HG03095 (cell line): ENCODE measurements around the gene AACS.
"Not testable (repeated sequence)": the region's sequence is repeated elsewhere in the genome, so short reads cannot be mapped to it uniquely, and the experiment has no call there.

Source experiments
- ATAC-seq: cut with Tn5 transposase; IDR thresholded peaks from one replicate; pipeline ENCODE4 v1.9.1; 2021; ENCODE audit warnings: moderate library complexity; ENCODE audit not compliant: unreplicated experiment

The AACS gene

GRCh38 chr12:125089626-125090025 is 24.4 kb downstream of the AACS start:
- ATAC-seq, result no peak

- no peak for ATAC-seq
Measured at GRCh38 chr12:125090437-125090836, 25.2 kb downstream of the AACS start.

- no peak for ATAC-seq
Measured at GRCh38 chr12:125091401-125091800, 26.2 kb downstream of the AACS start.

GRCh38 chr12:125092108-125092871 is 27.1 kb downstream of the AACS start:
- no peak for ATAC-seq

- ATAC-seq, result no peak
Measured at GRCh38 chr12:125092872-125093680, 27.8 kb downstream of the AACS start.

- no peak for ATAC-seq
Measured at GRCh38 chr12:125093681-125094330, 28.6 kb downstream of the AACS start.

- no peak for ATAC-seq
Measured at GRCh38 chr12:125096894-125097293, 31.7 kb downstream of the AACS start.

- no peak for ATAC-seq
Measured at GRCh38 chr12:125097427-125097826, 32.2 kb downstream of the AACS start.

- no peak for ATAC-seq
Measured at GRCh38 chr12:125098676-125099408, 33.6 kb downstream of the AACS start.

- ATAC-seq, result no peak
Measured at GRCh38 chr12:125099409-125099782, 34.2 kb downstream of the AACS start.

GRCh38 chr12:125100551-125101434 is 35.6 kb downstream of the AACS start:
- ATAC-seq, result no peak

- no peak for ATAC-seq
Measured at GRCh38 chr12:125104982-125105381, 39.7 kb downstream of the AACS start.

GRCh38 chr12:125105600-125105999 is 40.4 kb downstream of the AACS start:
- ATAC-seq, result no peak

- ATAC-seq, result no peak
Measured at GRCh38 chr12:125110641-125111360, 45.6 kb downstream of the AACS start.

- ATAC-seq, result no peak
Measured at GRCh38 chr12:125111403-125111802, 46.2 kb downstream of the AACS start.

GRCh38 chr12:125112614-125113013 is 47.4 kb downstream of the AACS start:
- not testable (repeated sequence) for ATAC-seq

GRCh38 chr12:125113263-125113662 is 48.0 kb downstream of the AACS start:
- ATAC-seq, result no peak

GRCh38 chr12:125113789-125114188 is 48.6 kb downstream of the AACS start:
- ATAC-seq, result no peak

GRCh38 chr12:125114365-125115141 is 49.3 kb downstream of the AACS start:
- ATAC-seq, result no peak
